ENCODE results near the gene CAPN14. TPM values are rescaled to one million over a fixed set of nuclear protein-coding genes. Genes with fewer than 3 reads are reported as not detected.

CAPN14 gene
- total RNA-seq, 1 experiment from 2014 or later: not detected

DNA sequence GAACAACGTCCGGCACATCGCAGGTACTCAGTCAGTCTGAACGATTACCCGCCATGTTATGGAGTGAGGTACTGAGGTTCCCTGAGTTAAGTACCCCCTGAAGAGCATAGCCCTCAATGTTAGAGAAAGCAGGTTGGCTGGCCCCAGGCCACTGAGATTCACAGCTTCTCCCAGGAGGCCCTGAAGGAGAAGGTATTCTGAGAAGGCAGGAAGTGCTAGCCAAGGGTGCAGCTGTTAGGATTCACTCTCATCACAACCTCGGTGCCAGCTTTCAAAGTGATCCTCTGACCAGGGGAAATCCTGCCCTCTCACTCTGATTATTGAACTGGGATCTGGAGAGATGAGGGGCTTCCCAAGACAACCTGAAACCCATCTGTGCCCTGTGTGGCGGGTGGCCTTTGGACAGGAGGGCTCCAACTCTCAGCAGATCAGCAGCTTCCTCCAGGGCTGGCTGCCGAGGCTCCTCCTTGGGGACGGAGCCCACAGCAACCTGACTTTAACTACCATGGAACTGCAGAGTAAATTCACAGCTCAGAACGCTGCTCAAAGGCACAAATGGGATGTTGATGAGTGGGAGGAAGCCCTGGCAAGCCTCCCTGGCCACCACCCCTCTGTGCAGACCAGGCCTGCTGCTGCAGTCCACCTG is 24.4 kb upstream of the CAPN14 start:
- DNase-seq (no peak), ATAC-seq (no peak)
- H3K4me2 ChIP-seq (ENCODE audit: low read length): no peak overlapping the region
- H3K9ac ChIP-seq (ENCODE audit: low read length): no peak overlapping the region
- no peaks in the 10 kb centered on the region for H3K79me2 ChIP-seq (ENCODE audit: low read length)
- H3F3A ChIP-seq (ENCODE audit: low read length, unreplicated experiment): no peaks in the 10 kb centered on the region
- H3K4me1 ChIP-seq (ENCODE audit: insufficient read depth, low read length): no peaks in the 10 kb centered on the region
- intact Hi-C loops (cut with micrococcal nuclease): no loop called here
- no peak overlapping the region for H2AFZ ChIP-seq (ENCODE audit: low read length)
- H3K9me3 ChIP-seq (ENCODE audit: low read length): no peaks in the 10 kb centered on the region
- H4K20me1 ChIP-seq (ENCODE audit: low read length): no peaks in the 10 kb centered on the region
- H3K27ac ChIP-seq (ENCODE audit: low read length): no peak overlapping the region
- H3K27me3 ChIP-seq (ENCODE audit: low read length): no peaks in the 10 kb centered on the region
- no peaks in the 10 kb centered on the region for H3K36me3 ChIP-seq (ENCODE audit: low read depth, low read length)
- H3K4me3 ChIP-seq (ENCODE audit: low read length): no peak overlapping the region
- POLR2A ChIA-PET (ENCODE audit: unreplicated experiment): no interaction called here
- no peaks in the 10 kb centered on the region for H3K9me2 ChIP-seq (replicated peaks; ENCODE audit: low read length)
- TF ChIP-seq, protein P1, sequence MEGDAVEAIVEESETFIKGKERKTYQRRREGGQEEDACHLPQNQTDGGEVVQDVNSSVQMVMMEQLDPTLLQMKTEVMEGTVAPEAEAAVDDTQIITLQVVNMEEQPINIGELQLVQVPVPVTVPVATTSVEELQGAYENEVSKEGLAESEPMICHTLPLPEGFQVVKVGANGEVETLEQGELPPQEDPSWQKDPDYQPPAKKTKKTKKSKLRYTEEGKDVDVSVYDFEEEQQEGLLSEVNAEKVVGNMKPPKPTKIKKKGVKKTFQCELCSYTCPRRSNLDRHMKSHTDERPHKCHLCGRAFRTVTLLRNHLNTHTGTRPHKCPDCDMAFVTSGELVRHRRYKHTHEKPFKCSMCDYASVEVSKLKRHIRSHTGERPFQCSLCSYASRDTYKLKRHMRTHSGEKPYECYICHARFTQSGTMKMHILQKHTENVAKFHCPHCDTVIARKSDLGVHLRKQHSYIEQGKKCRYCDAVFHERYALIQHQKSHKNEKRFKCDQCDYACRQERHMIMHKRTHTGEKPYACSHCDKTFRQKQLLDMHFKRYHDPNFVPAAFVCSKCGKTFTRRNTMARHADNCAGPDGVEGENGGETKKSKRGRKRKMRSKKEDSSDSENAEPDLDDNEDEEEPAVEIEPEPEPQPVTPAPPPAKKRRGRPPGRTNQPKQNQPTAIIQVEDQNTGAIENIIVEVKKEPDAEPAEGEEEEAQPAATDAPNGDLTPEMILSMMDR (conservative IDR thresholded peaks at IDR 0.05; ENCODE audit: low read depth, low read length): no peak
- TF ChIP-seq EZH2 (IDR thresholded peaks at IDR 0.05; ENCODE audit: low read length, unreplicated experiment) (no peak), EZH2phosphoT487 (IDR thresholded peaks at IDR 0.05; ENCODE audit: borderline replicate concordance, low read length) (no peak)
- CTCF ChIA-PET: no interaction called here
- BruUV-seq (replicated peaks): no TSS peak

DNA sequence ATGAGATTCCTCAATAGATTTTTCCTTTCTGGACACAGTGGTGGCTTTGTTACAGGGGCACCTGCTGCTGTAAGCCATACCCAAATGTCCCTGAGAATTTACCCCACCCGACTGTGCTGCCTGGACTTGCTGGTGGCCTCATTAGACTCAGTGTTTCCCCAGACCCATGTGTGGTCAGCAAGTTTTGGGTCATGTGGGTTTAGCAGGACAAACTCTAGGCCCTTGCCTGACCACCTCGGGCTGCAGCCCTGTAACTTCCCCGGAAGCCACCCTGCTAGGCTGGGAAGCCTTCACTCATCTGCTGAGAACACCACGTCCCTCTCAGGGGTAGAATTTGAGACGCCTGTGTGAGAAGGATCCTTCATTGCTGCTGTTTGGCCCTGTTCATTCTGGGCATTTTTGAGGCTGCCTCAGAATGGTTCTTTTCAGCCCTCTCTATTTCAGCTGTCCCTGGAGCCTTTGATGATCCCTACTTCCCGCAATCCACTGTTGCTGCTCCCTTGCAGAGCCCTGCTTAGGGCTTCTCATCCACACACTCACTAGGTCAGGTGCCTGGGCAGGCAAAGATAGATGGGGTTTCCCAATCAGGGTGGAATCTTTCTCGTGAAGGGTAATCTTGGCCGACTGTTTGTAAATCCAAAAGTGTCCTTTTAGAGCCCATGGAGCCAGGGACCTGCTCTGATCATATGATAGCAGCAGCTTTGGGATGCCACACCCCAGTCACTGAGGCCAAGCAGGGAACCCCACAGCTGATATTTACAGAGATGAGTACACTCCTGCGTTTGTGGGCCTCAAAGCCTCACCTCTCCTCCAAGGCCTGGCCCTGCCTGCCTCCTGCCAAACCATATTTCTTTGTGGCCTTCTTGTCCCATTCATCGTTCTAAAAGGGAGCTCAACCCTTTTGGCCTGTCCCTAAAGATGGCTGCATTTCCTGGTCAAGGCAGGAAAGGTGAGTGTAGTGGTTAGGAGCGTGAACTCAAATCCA is 23.4 kb upstream of the CAPN14 start:
- ChIA-PET POLR2A (ENCODE audit: unreplicated experiment) (no interaction called here), CTCF (no interaction called here)
- no peak for DNase-seq
- H3F3A ChIP-seq (ENCODE audit: low read length, unreplicated experiment): no peaks in the 10 kb centered on the region
- no peak overlapping the region for H3K4me3 ChIP-seq (ENCODE audit: low read length)
- no peaks in the 10 kb centered on the region for H3K9me3 ChIP-seq (ENCODE audit: low read length)
- no peaks in the 10 kb centered on the region for H3K4me1 ChIP-seq (ENCODE audit: insufficient read depth, low read length)
- H4K20me1 ChIP-seq (ENCODE audit: low read length): no peaks in the 10 kb centered on the region
- no peak overlapping the region for H3K4me2 ChIP-seq (ENCODE audit: low read length)
- H3K79me2 ChIP-seq (ENCODE audit: low read length): no peaks in the 10 kb centered on the region
- no TSS peak for BruUV-seq (replicated peaks)
- H3K27ac ChIP-seq (ENCODE audit: low read length): no peak overlapping the region
- TF ChIP-seq, protein P1 (conservative IDR thresholded peaks at IDR 0.05; ENCODE audit: low read depth, low read length): no peak
- TF ChIP-seq EZH2 (IDR thresholded peaks at IDR 0.05; ENCODE audit: low read length, unreplicated experiment) (no peak), EZH2phosphoT487 (IDR thresholded peaks at IDR 0.05; ENCODE audit: borderline replicate concordance, low read length) (no peak)
- H3K9ac ChIP-seq (ENCODE audit: low read length): no peak overlapping the region
- H3K9me2 ChIP-seq (replicated peaks; ENCODE audit: low read length): no peaks in the 10 kb centered on the region
- ATAC-seq: no peak
- H2AFZ ChIP-seq (ENCODE audit: low read length): no peak overlapping the region
- no peaks in the 10 kb centered on the region for H3K27me3 ChIP-seq (ENCODE audit: low read length)
- H3K36me3 ChIP-seq (ENCODE audit: low read depth, low read length): no peaks in the 10 kb centered on the region
- intact Hi-C loops (cut with micrococcal nuclease): no loop called here

Data from PC-3 (cell line).